Testis (tissue), 3 donors: ENCODE results near the gene CUX1. TPM values are rescaled to one million over a fixed set of nuclear protein-coding genes. Genes with fewer than 3 reads are reported as not detected.
"Not testable (repeated sequence)": the region's sequence is repeated elsewhere in the genome, so short reads cannot be mapped to it uniquely, and the experiment has no call there.

Experiments used
- DNase-seq: peaks from one replicate; pipeline ENCODE4 v3.0.0-alpha.2; 2019
- H3K27ac ChIP-seq, 2 donors: fragments of 200-600 bp; sonication (generic); one replicate each; pipeline ENCODE4 v1.5.1; 2019
- H3K27me3 ChIP-seq: fragments of 200-600 bp; sonication (generic); one replicate; pipeline ENCODE4 v1.5.1; 2019
- H3K36me3 ChIP-seq: fragments of 200-600 bp; sonication (generic); one replicate; pipeline ENCODE4 v1.5.1; 2017; ENCODE audit warnings: low read depth; ENCODE audit errors: missing control alignments
- H3K4me1 ChIP-seq: fragments of 200-600 bp; sonication (generic); one replicate; pipeline ENCODE4 v1.5.1; 2019
- H3K4me3 ChIP-seq, 2 donors: fragments of 200-600 bp; sonication (generic); one replicate each; pipeline ENCODE4 v1.5.1; 2017 to 2019
- H3K9me3 ChIP-seq: fragments of 200-600 bp; sonication (generic); one replicate; pipeline ENCODE4 v1.5.1; 2017
- POLR2A ChIP-seq: fragments of 450-650 bp; IDR thresholded peaks from one replicate; pipeline ENCODE4 v1.6.1; 2017; ENCODE audit warnings: antibody characterized with exemption, mild to moderate bottlenecking, moderate library complexity
- WGBS, 2 donors: methylation state at CpG; one replicate each; pipeline ENCODE4 v1.1.5; 2018; 5-methylcytosine and 5-hydroxymethylcytosine counted together
- intact Hi-C: fragments of 100-400 bp; cut with DNase I; formaldehyde crosslinking; loops from one replicate; pipeline ENCODE4 v1.15.1; 2023; ENCODE audit warnings: low total_unique reads
- polyA plus RNA-seq: library from polyadenylated mRNA; stranded (reverse); fragments of 350-450 nt; fragmentation: Illumina TruSeq; extraction: RNeasy Lipid Tissue Mini Kit (QIAGEN cat#74804); gene quantifications from one replicate; pipeline ENCODE4 v1.2.3, GENCODE V29; 2014; ENCODE audit warnings: low read depth, low replicate concordance; ENCODE audit not compliant: insufficient read depth
- total RNA-seq, 2 donors: library from RNA; depleted of rRNA; stranded (reverse); fragments of >200 nt; gene quantifications; one replicate each; pipeline ENCODE4 v1.2.3, GENCODE V29; 2016
- TF ChIP-seq, protein P1 (sequence below), 3 experiments: fragments of 450-650 bp in 2 of 3; fragments of 200-600 bp in 1 of 3; sonication (generic) in 1 of 3; IDR thresholded peaks; one replicate each; pipeline ENCODE4 v1.5.1; 2016 to 2019; ENCODE audit warnings: antibody characterized with exemption in 3 of 3, mild to moderate bottlenecking in 2 of 3, moderate library complexity in 1 of 3

CUX1 gene
- total and polyA plus RNA-seq, 3 donors from 2014 or later, result 30.8 to 46.3 (median 43.1) TPM

DNA sequence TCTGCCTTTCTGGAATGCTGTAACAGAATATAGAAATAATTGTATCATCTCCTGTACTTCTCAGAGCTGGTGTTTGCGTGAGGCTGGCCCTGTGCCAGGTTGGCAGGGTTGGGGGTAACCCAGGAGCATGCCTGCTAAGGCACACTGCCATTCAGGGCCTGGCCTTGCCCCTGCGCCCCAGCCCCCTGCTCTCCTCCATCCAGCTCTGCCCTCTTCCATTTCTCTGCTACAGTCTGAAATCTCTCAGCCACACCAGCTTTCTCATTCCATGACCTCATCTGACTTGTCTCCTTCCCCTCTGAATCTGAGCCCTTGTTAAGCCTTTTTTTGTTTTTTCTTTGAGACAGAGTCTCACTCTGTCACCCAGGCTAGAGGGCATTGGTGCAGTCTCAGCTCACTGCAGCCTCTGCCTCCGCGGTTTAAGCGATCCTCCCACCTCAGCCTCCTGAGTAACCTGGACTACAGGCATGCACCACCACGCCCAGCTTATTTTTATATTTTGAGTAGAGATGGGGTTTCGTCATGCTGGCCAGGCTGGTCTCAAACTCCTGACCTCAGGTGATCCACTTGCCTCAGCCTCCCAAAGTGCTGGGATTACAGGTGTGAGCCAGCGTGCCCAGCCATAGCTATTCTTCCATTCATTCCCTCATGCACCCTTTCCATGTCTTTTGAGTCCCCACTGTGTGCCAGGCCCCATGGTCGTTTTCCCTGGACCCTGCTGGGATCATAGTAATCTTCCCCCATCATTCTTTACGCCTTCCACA is 206.8 kb downstream of the CUX1 start:
- DNase-seq, result no peak
- Histone ChIP-seq H3K4me1 (no peaks in the 10 kb centered on the region), H3K4me3 (no peak overlapping the region), H3K9me3 (no peaks in the 10 kb centered on the region), H3K27ac (no peak overlapping the region), H3K36me3 (no peaks in the 10 kb centered on the region), H3K27me3 (no peaks in the 10 kb centered on the region)
- TF ChIP-seq, protein P1, sequence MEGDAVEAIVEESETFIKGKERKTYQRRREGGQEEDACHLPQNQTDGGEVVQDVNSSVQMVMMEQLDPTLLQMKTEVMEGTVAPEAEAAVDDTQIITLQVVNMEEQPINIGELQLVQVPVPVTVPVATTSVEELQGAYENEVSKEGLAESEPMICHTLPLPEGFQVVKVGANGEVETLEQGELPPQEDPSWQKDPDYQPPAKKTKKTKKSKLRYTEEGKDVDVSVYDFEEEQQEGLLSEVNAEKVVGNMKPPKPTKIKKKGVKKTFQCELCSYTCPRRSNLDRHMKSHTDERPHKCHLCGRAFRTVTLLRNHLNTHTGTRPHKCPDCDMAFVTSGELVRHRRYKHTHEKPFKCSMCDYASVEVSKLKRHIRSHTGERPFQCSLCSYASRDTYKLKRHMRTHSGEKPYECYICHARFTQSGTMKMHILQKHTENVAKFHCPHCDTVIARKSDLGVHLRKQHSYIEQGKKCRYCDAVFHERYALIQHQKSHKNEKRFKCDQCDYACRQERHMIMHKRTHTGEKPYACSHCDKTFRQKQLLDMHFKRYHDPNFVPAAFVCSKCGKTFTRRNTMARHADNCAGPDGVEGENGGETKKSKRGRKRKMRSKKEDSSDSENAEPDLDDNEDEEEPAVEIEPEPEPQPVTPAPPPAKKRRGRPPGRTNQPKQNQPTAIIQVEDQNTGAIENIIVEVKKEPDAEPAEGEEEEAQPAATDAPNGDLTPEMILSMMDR (IDR thresholded peaks at IDR 0.05), result no peak
- TF ChIP-seq POLR2A, result no peak
- intact Hi-C loops, result no loop called here
- 74 to 79% methylated on average over 10 of the region's 10 CpGs for WGBS, 2 donors

DNA sequence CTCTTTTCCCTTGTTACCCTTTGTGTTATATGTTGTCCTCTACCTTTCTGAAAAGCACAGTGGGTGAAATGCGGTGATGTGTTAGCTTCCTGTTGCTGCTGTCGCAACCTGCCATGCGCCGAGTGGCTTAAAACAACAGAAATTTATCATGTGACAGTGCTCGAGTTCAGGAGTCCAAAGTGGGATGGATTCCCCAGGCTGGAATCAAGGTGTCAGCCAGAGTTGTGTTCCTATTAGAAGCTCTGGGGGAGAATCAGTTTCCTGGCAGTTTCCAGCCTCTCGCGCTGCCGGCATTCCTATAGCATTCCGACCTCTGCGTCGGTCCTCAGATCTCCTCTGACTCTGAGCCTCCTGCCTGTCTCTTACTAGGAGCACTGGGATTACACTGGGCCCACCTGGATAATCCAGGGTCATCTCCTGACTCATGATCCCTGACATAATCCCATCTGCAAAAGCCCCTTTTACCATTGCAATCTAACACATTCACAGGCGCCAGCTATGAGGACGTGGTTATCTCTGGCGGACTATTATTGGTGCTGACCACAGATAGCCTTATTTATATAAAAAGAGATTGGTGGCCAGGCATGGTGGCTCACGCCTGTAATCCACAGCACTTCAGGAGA is 207.5 kb downstream of the CUX1 start:
- Histone ChIP-seq H3K4me1 (no peaks in the 10 kb centered on the region), H3K27me3 (no peaks in the 10 kb centered on the region), H3K36me3 (no peaks in the 10 kb centered on the region), H3K9me3 (no peaks in the 10 kb centered on the region), H3K27ac (no peak overlapping the region), H3K4me3 (no peak overlapping the region)
- WGBS, 2 donors, result 91 to 92% methylated on average over 14 of the region's 15 CpGs
- TF ChIP-seq, protein P1 (IDR thresholded peaks at IDR 0.05), result no peak
- TF ChIP-seq POLR2A, result no peak
- DNase-seq, result no peak
- intact Hi-C loops, result no loop called here

GRCh38 chr7:102025777-102026176 is 208.4 kb downstream of the CUX1 start:
- H3K4me1 ChIP-seq, H3K36me3 ChIP-seq, H3K4me3 ChIP-seq, H3K9me3 ChIP-seq, H3K27ac ChIP-seq, H3K27me3 ChIP-seq, intact Hi-C loops, DNase-seq: not testable (repeated sequence)
- WGBS, 2 donors, result 94 to 97% methylated on average over 4 of the region's 4 CpGs

GRCh38 chr7:102028206-102028826 is 210.9 kb downstream of the CUX1 start:
- H3K27ac ChIP-seq, result no peak overlapping the region
- no peak overlapping the region for H3K4me3 ChIP-seq
- 88 to 91% methylated on average over 16 to 18 of the region's 18 CpGs for WGBS, 2 donors
- intact Hi-C loops, result no loop called here
- no peak for TF ChIP-seq POLR2A
- TF ChIP-seq, protein P1 (IDR thresholded peaks at IDR 0.05), result no peak
- DNase-seq, result no peak
- H3K9me3 ChIP-seq, result no peaks in the 10 kb centered on the region
- H3K4me1 ChIP-seq, result no peaks in the 10 kb centered on the region
- no peaks in the 10 kb centered on the region for H3K27me3 ChIP-seq
- H3K36me3 ChIP-seq, result no peaks in the 10 kb centered on the region

- Histone ChIP-seq H3K4me3 (no peak overlapping the region), H3K27me3 (no peaks in the 10 kb centered on the region), H3K9me3 (no peaks in the 10 kb centered on the region), H3K36me3 (no peaks in the 10 kb centered on the region), H3K27ac (no peak overlapping the region), H3K4me1 (no peaks in the 10 kb centered on the region)
- no peak for DNase-seq
- intact Hi-C loops, result no loop called here
- TF ChIP-seq POLR2A, result no peak
- TF ChIP-seq, protein P1 (IDR thresholded peaks at IDR 0.05), result no peak
- WGBS, 2 donors, result 79% methylated on average over 6 of the region's 6 CpGs
Observed at GRCh38 chr7:102029616-102030015, 212.2 kb downstream of the CUX1 start.
